ENCODE data around the gene MRPL4. TPM values are rescaled to one million over a fixed set of nuclear protein-coding genes. Genes with fewer than 3 reads are reported as not detected.
A peak's percentile ranks its signal among the peaks of the same experiment; 100 is the strongest.

The MRPL4 gene
- total and polyA plus RNA-seq, 2 of the 13 experiments (the other 11 are each of a cell fraction or from before 2014, with no cell fraction given), result 40.6 to 42.5 TPM

- TF ChIP-seq HNF1B (CRISPR knock-in tag; IDR thresholded peaks at IDR 0.05) (0 out of 2 replicates have a peak, but pooled peaks have one; percentile 5), ZNF230 (CRISPR knock-in tag; IDR thresholded peaks at IDR 0.05) (0 out of 2 replicates have a peak, but pooled peaks have one; percentile 25), FOXO4 (CRISPR knock-in tag; conservative IDR thresholded peaks at IDR 0.05) (0 out of 2 replicates have a peak, but pooled peaks have one; percentile 7), ZNF142 (CRISPR knock-in tag; IDR thresholded peaks at IDR 0.05) (no peak), RERE (CRISPR knock-in tag; IDR thresholded peaks at IDR 0.05; ENCODE audit: low read depth) (no peak), MIER2 (CRISPR knock-in tag; IDR thresholded peaks at IDR 0.05) (no peak), REL (CRISPR knock-in tag; conservative IDR thresholded peaks at IDR 0.05) (no peak), THAP9 (CRISPR knock-in tag; IDR thresholded peaks at IDR 0.05; ENCODE audit: borderline replicate concordance) (0 out of 2 replicates have a peak, but pooled peaks have one; percentile 13), ATRX (CRISPR knock-in tag; IDR thresholded peaks at IDR 0.05; ENCODE audit: borderline replicate concordance) (no peak)
These were observed 38.4 kb downstream of the MRPL4 start (continued) for GRCh38 chr19:10290357-10290875.

All from HepG2 (cell line).